Osteoblast (primary cell): ENCODE measurements around the gene OR2W3. TPM values are rescaled to one million over a fixed set of nuclear protein-coding genes. Genes with fewer than 3 reads are reported as not detected.

Experiments
- DNase-seq: peaks from one replicate; pipeline ENCODE4 v3.0.0; 2011; ENCODE audit warnings: low spot score, mixed read lengths; ENCODE audit not compliant: insufficient read length; ENCODE audit errors: missing footprints
- H2AFZ ChIP-seq: 2 replicates; pipeline ENCODE4 v1.6.0; 2011; ENCODE audit warnings: mild to moderate bottlenecking, low read length
- H3K27ac ChIP-seq: 2 replicates; pipeline ENCODE4 v1.5.1; 2011; ENCODE audit warnings: mild to moderate bottlenecking, low read depth, low read length, moderate library complexity
- H3K27me3 ChIP-seq: 2 replicates; pipeline ENCODE4 v1.6.0; 2012; ENCODE audit warnings: mild to moderate bottlenecking, control low read depth, inconsistent platforms, low read length, moderate library complexity; ENCODE audit not compliant: insufficient read depth
- H3K36me3 ChIP-seq: 2 replicates; pipeline ENCODE4 v1.5.1; 2011; ENCODE audit warnings: mild to moderate bottlenecking, low read length, control low read depth, moderate library complexity; ENCODE audit not compliant: insufficient read depth
- H3K4me1 ChIP-seq: 2 replicates; pipeline ENCODE4 v1.5.1; 2011; ENCODE audit warnings: mild to moderate bottlenecking, low read length, control low read depth, moderate library complexity; ENCODE audit not compliant: insufficient read depth
- H3K4me2 ChIP-seq: 2 replicates; pipeline ENCODE4 v1.6.0; 2011; ENCODE audit warnings: mild to moderate bottlenecking, low read length; ENCODE audit not compliant: insufficient read depth
- H3K4me3 ChIP-seq: fragments of 200-600 bp; sonication (generic); 3 replicates; pipeline ENCODE4 v1.5.1; 2012; ENCODE audit warnings: mild to moderate bottlenecking, low read length, inconsistent platforms; ENCODE audit not compliant: insufficient read depth
- H3K79me2 ChIP-seq: 2 replicates; pipeline ENCODE4 v1.6.0; 2012; ENCODE audit warnings: mild to moderate bottlenecking, low read length, control low read depth, inconsistent platforms; ENCODE audit not compliant: insufficient read depth
- H3K9me3 ChIP-seq: 2 replicates; pipeline ENCODE4 v1.5.1; 2011; ENCODE audit warnings: low read depth, low read length, control low read depth
- H4K20me1 ChIP-seq: 2 replicates; pipeline ENCODE4 v1.6.0; 2012; ENCODE audit warnings: mild to moderate bottlenecking, low read length, control low read depth; ENCODE audit not compliant: insufficient read depth
- CTCF ChIP-seq: IDR thresholded peaks from 2 replicates; pipeline ENCODE4 v1.5.1; 2011; ENCODE audit warnings: mild to moderate bottlenecking, low read depth, low read length, moderate library complexity; ENCODE audit errors: extremely low read depth
- total RNA-seq: library from RNA; depleted of rRNA; stranded (reverse); fragments of >200 nt; gene quantifications from 2 replicates; pipeline ENCODE4 v1.2.3, GENCODE V29; 2012

OR2W3 gene
- total RNA-seq, 1 donor = 1.1 TPM

- no peak for TF ChIP-seq CTCF
- H3K79me2 ChIP-seq = no peaks in the 10 kb centered on the region
- H3K4me3 ChIP-seq = no peak overlapping the region
- no peaks in the 10 kb centered on the region for H3K4me1 ChIP-seq
- no peaks in the 10 kb centered on the region for H3K9me3 ChIP-seq
- no peaks in the 10 kb centered on the region for H3K36me3 ChIP-seq
- no peak overlapping the region for H3K27ac ChIP-seq
- no peak overlapping the region for H3K4me2 ChIP-seq
- H3K27me3 ChIP-seq = no peaks in the 10 kb centered on the region
- no peak overlapping the region for H2AFZ ChIP-seq
- no peak for DNase-seq
- H4K20me1 ChIP-seq = no peaks in the 10 kb centered on the region
Measured at GRCh38 chr1:247857985-247858619, 37.3 kb upstream of the OR2W3 start.

GRCh38 chr1:247862756-247863155, 32.6 kb upstream of the OR2W3 start:
- Histone ChIP-seq H3K27ac (no peak overlapping the region), H3K79me2 (no peaks in the 10 kb centered on the region), H3K4me3 (no peak overlapping the region), H3K36me3 (no peaks in the 10 kb centered on the region), H3K9me3 (no peaks in the 10 kb centered on the region), H4K20me1 (no peaks in the 10 kb centered on the region), H3K27me3 (no peaks in the 10 kb centered on the region), H3K4me1 (no peaks in the 10 kb centered on the region), H2AFZ (no peak overlapping the region), H3K4me2 (no peak overlapping the region)
- DNase-seq = no peak
- no peak for TF ChIP-seq CTCF

- Histone ChIP-seq H3K4me2 (no peak overlapping the region), H3K79me2 (no peaks in the 10 kb centered on the region), H3K4me1 (no peaks in the 10 kb centered on the region), H3K27ac (no peak overlapping the region), H3K36me3 (no peaks in the 10 kb centered on the region), H2AFZ (no peak overlapping the region), H3K27me3 (no peaks in the 10 kb centered on the region), H3K4me3 (no peak overlapping the region), H4K20me1 (no peaks in the 10 kb centered on the region), H3K9me3 (no peaks in the 10 kb centered on the region)
- no peak for DNase-seq
- TF ChIP-seq CTCF = no peak
Measured at GRCh38 chr1:247864644-247865043, 30.7 kb upstream of the OR2W3 start.

GRCh38 chr1:247865416-247865815, 30.0 kb upstream of the OR2W3 start:
- no peak overlapping the region for H3K4me3 ChIP-seq
- no peak for DNase-seq
- H3K4me2 ChIP-seq = no peak overlapping the region
- no peaks in the 10 kb centered on the region for H3K4me1 ChIP-seq
- H2AFZ ChIP-seq = no peak overlapping the region
- no peak overlapping the region for H3K27ac ChIP-seq
- H3K27me3 ChIP-seq = no peaks in the 10 kb centered on the region
- no peaks in the 10 kb centered on the region for H3K36me3 ChIP-seq
- TF ChIP-seq CTCF = no peak
- H3K79me2 ChIP-seq = no peaks in the 10 kb centered on the region
- no peaks in the 10 kb centered on the region for H3K9me3 ChIP-seq
- no peaks in the 10 kb centered on the region for H4K20me1 ChIP-seq
